HuH-7.5 (cell line): ENCODE measurements around the gene CEP57.
A peak's percentile ranks its signal among the peaks of the same experiment; 100 is the strongest.
"Not testable (repeated sequence)": the region's sequence is repeated elsewhere in the genome, so short reads cannot be mapped to it uniquely, and the experiment has no call there.

Source experiments
- DNase-seq: peaks from one replicate; pipeline ENCODE4 v3.0.0; 2011; ENCODE audit warnings: low spot score

The CEP57 gene

GRCh38 chr11:95799546-95799945 is 9.2 kb downstream of the CEP57 start:
- no peak for DNase-seq

GRCh38 chr11:95800438-95800837 is 10.1 kb downstream of the CEP57 start:
- no peak for DNase-seq

GRCh38 chr11:95802806-95803205 is 12.5 kb downstream of the CEP57 start:
- no peak for DNase-seq

GRCh38 chr11:95803973-95804372 is 13.7 kb downstream of the CEP57 start:
- no peak for DNase-seq

- no peak for DNase-seq
Observed at GRCh38 chr11:95805869-95806268, 15.6 kb downstream of the CEP57 start.

- not testable (repeated sequence) for DNase-seq
Observed at GRCh38 chr11:95806464-95806863, 16.2 kb downstream of the CEP57 start.

- DNase-seq, result not testable (repeated sequence)
Observed at GRCh38 chr11:95811052-95811451, 20.8 kb downstream of the CEP57 start.

DNA sequence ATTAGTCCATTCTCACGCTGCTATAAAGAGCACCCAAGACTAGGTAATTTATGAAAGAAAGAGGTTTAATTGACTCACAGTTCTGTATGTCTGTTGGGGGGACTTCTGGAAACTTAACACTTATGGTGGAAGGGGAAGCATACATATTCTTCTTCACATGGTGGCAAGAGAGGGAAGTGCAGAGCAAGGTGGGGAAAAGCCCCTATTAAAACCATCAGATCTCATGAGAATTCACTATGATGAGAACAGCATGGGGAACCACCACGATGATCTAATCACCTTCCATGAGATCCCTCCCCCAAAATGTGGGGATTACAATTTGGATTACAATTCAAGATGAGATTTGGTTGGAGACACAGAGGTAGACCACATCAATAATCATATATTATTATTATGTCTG is 25.7 kb downstream of the CEP57 start:
- no peak for DNase-seq

- DNase-seq, result no peak
Observed at GRCh38 chr11:95821640-95822039, 31.3 kb downstream of the CEP57 start.

- DNase-seq, result no peak
Observed at GRCh38 chr11:95827696-95828095, 37.4 kb downstream of the CEP57 start.

DNA sequence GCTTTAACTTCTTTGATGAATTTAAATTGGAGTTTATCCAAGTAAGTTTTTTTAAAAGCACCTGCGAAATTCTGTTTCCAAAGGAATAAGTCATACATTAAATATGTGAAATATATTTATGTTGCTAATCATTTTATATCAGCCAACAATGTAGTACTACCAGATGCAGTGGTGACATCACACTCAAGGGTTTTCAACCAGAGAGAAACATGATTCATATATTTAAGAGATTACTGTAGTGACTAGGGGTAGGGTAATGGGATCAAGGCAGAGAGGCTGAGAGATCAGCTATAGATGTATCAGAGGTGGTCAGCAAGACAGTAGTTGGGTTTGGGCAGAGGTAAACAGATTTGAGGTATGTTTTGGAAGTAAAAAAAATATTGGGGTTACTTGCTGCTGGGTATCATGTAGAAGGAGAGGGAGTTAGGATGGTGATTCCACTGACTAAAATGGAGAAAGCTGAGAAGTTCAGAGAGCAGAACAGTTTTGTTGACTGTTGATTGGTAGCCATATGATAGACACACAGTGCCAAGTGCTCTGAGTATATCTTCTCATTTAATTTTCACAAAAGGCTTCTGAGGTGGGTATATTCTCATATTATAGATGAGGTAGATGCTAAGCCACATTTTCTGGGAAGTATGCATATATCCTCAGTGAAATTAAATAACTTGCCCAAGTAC is 39.4 kb downstream of the CEP57 start:
- DNase-seq, result no peak

DNA sequence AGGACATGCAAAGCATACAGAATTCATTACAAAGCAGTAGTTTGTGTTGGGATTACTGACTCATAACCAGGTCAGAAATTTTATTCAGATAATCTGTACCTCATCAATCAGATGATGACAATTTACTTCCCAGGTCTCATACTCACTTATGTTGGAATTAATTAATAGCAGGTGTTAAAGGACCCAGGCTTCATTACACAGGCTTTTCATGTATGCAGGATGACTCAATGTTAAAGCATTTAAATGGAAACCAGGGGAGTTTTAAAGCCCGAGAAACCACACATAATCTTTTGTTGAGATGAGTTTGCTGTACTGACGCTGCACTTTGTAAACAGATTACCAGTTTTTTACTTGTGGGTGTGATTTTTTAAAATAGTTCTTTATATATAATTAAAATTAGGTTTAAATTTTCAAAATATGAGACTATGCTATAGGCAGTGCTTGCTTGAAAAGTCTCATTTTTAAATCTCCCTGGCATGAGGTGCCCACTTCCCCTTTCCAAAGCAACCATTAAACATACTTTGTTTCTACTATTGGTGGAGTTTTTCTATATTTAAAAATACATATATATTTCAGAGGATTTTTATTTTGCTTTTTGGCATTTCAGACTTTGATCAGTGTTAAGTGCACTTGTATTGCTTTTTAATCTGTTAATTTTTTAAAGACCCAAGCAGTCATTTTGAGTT is 41.0 kb downstream of the CEP57 start:
- DNase-seq, result no peak

DNA sequence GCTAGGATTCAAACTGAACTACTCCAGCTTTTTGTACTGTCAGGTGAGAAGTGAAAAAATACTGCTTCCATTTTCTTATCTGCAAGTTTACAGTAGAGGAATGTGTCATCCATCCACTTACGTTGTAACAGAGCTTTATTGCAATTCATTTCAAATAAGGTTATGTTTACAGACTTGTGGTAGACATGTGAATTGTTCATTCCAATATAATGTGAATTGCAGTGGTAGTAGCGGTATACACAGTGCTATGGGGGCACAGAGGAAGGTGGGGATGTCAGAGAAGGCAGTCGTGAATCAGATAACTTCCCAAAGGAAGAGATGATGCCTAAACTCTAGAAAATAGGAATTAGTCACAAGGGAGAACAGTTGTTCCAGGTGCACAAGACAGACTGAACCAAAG is 42.5 kb downstream of the CEP57 start:
- no peak for DNase-seq

GRCh38 chr11:95833378-95833777 is 43.1 kb downstream of the CEP57 start:
- DNase-seq, result no peak

- DNase-seq, result no peak
Observed at GRCh38 chr11:95835351-95835750, 45.1 kb downstream of the CEP57 start.

GRCh38 chr11:95835768-95836488 is 45.6 kb downstream of the CEP57 start:
- peak; percentile 27 for DNase-seq

GRCh38 chr11:95845167-95845566 is 54.9 kb downstream of the CEP57 start:
- no peak for DNase-seq

DNA sequence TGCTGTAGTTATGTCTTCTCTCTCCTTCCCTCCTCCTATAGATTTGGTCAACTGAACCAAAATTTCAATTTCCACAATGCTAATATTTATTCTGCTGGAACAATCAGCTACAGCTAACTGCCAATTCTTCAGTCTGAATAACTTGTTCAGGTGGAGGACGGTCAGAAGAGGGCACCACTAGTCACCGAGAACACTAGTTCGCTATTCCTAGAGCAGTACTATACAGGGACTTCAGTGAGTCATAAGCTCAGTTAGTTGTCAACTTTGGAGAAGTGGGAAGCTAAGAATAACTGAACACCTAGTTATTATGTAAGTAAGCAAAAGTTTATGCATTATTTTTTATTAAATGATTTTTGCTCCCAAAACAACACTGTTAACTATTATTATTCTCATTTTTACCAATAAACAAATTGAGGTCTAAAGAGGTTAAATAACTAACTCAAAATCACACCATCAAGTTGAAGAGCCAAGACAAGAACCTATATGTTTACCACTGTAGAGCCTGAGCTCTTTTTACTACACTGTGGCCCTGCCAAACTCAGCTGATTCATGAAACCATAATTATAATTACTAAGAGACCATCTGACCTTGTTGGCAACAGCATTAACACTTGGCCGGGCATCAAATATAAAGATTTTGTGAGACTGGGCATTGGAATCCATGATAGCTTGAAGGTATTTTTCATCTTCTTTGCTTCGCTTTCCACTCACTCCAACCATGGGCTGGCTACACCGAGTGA is 59.0 kb downstream of the CEP57 start:
- peak; percentile 7 for DNase-seq

- DNase-seq, result no peak
Observed at GRCh38 chr11:95850137-95850536, 59.8 kb downstream of the CEP57 start.

GRCh38 chr11:95853138-95853537 is 62.8 kb downstream of the CEP57 start:
- DNase-seq, result no peak

DNA sequence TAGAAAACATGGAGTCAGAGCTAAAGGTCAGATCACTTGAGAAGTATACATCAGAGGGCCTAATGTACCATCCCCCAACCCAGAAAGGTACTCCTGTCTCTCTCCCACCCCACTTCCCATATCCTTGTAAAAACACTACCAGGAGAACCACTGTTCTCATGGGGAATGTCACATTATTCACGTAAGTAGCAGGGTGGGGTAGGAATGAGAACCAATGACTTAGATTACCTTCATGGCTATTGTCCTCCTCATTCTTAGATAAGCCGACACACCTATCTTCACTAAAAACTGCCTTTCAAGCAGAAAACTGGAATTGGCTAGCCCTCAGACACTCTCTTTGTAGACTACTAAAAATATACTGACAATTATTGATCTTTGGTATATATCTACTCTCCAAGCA is 63.6 kb downstream of the CEP57 start:
- no peak for DNase-seq

DNA sequence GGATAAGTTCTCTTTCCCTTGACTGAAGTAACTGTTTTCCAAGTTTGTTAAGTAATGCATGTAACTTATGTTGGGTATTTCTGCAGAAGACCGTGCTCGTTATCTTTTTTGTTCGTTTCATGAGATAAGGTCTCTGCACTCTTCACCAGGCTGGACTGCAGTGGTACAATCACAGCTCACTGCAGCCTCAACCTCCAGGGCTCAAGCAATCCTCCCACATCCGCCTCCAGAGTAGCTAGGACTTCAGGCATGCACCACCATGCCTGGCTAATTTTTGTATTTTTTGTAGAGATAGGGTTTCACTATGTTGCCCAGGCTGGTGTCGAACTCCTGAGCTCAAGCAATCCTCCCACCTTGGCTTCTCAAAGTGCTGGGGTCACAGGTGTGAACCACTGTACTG is 64.1 kb downstream of the CEP57 start:
- not testable (repeated sequence) for DNase-seq
